Amniotic epithelial cell (primary cell): ENCODE measurements around the gene LIME1.

ENCODE experiments used
- DNase-seq: peaks from one replicate; pipeline ENCODE4 v3.0.0-alpha.2; 2010; ENCODE audit warnings: low read depth

LIME1 gene

GRCh38 chr20:63750807-63751470, 14.5 kb downstream of the LIME1 start:
- no peak for DNase-seq

- DNase-seq = no peak
Observed at GRCh38 chr20:63751471-63752271, 15.2 kb downstream of the LIME1 start.

DNA sequence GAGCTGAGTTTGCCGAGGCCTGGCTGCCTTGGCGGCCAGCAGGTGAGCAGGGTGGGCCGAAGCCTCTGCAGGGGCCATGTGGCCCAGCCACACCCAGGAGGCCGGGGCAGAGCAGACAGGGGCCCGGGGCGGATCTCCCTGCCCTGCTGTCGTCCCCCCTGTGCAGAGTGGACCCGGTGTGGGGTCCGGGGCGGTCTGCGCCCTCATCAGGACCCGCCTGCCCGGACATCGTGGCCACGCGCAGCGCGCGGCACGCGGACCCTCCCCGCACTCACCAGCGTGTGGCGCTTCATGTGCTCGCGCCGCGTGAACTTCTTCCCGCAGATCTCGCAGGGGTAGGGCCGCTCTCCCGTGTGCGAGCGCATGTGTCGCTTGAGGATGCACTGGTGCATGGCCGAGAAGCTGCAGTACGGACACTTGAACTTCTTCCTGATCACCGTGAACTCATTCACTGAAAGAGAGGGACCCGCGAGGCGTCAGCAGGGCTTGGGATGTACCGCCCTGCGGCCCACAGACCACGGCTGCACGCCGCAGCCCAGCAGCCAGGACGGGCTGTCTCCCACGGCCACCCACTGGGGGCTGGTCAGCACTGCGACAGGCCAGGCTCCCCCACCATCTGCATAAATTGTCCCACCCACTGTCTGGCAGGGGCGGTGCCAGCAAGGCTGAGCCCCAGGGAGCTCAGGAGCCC, 16.1 kb downstream of the LIME1 start:
- no peak for DNase-seq

- DNase-seq = no peak
Observed at GRCh38 chr20:63753381-63753780, 16.9 kb downstream of the LIME1 start.

DNA sequence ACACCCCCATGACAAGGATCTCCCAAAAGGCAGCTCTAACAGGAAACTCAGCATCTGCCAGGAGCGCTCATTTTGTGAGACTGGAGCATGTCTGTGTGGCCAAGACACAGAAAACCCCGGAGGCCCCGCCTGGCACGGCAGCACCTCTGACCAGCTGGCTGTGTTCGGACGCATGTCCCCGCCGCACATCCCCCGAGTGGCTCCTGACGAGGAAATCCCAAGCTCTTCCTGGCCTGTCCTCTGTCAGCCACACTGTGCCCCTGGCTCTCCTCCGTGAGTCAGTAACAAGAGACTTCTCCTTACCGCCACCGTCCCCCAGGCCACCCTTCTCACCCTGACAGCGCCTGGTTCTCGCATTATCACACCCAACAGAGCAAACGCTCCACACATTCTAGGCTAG, 17.5 kb downstream of the LIME1 start:
- DNase-seq = no peak

DNA sequence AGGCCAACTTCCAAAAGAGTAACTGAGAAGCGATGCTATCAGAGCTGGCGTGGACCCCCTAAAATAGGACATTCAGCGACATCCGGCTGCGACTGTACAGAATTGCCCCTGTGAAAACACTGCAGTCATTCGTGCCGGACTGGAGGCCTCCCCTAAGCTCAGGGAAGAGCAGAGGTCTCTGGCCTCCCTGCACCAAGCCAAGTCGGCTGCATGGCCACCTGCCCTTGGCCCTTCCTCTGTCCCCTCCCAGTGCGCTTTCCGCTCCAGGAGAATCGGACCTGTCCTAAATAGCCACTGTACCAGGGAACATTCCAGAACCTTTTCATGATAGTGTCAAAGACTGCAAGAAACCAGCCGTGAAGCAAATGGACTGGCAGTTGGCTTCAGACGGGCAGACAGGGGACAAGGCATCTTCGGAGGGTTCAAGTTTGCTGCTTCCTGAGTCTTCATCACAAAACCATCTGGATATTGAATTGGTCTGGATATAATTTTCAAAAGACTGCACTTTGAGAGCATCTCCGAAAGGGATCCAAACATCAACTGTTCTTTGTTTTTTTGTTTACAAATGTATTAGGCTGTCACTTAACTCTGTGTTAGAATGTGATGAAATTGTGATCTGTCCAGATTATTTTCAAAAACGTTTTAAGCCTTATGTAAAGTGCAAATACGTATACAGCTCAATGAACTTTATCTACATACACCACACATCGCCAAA, 19.6 kb downstream of the LIME1 start:
- DNase-seq = no peak

DNA sequence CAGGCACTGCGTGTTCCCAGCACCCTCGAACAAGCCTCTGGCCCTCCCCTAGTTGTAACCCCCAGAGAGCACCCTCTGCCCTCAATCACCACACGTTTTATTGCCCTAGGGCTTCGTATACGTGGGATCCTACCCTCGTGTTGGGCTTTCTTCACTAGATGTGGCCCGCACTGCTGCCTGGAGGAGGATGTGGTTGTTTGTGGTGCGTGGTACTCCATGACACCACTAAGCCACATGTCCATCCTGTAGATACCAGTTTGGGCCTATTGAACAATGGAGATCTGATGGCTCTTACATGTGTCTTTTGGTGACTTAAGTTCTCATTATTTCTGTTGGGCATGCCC, 20.2 kb downstream of the LIME1 start:
- DNase-seq = no peak

GRCh38 chr20:63758152-63758551, 21.7 kb downstream of the LIME1 start:
- DNase-seq = no peak

DNA sequence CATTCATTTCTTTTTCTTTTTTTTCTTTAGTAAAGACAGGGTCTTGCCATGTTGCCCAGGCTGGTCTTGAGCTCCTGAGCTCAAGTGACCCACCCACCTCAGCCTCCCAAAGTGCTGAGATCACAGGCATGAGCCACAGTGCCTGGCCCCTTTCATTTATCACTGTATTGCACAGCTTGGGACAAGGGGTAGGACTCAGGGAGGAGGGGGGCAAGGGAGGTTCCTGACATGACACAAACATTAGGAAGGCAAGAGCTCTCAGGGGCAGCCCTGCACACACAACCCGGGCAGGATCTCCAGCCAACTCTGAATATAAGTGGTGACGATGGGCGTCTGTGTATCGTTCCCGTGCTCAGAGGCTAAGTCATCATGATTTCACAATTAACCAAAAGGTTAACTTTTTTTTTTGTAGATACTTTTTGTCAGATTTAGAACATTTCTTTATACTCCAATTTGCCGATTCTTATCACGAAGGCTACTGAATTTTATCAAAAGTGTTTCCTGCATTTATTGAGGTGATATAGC, 23.0 kb downstream of the LIME1 start:
- DNase-seq = peak; percentile 49

GRCh38 chr20:63765082-63765873, 28.8 kb downstream of the LIME1 start:
- DNase-seq = peak; percentile 30

DNA sequence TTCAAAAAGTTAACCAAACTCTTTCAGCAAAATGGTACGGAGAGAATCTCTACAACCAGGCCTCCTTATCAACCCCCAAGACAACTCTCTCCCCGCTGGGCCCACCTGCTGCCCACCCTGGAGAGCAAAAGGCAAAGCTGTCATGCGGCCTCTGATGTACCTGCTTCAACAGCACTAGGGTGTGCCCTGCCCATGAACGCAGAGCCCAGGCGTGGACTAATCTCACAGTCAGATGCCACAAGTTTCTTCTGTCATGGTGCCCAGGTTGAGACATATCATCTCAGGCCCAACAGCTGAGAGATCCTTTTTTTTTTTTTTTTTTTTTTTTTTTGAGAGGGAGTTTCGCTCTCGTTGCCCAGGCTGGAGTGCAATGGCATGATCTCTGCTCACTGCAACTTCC, 29.4 kb downstream of the LIME1 start:
- DNase-seq = no peak

DNA sequence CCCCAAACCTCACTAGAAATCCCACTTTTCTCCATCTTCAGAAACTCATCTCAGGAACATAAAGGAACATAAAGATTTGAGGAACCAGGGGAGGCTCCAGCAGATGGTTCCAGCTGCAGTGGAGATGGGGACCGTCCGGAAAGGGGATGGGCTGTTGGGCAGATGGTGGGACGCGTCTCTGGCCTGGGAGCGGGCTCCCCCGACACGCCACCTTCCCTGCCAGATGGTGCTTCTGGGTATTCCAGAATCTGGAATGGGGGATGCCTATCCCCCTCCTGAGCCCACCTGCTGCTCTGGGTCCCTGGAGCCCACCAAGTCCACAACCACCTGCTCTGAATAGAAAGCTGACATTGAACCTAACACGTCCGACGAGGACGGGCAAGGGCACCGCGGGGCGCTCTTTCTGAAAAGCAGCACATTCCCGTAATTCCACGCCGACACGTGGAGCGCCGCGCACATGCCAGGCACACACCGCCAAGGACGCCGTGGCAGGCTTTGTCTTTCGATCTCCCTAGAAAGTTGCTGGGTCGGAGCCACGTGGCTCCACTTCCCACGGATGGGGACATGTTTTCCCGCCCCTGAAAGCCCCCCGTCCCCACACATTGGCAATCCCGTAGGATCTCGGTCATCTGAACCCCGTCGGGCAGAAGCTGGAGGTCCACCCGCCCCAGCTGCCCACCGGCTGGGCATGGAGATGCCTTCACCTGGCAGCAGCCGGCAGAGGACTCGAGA, 30.4 kb downstream of the LIME1 start:
- no peak for DNase-seq

DNA sequence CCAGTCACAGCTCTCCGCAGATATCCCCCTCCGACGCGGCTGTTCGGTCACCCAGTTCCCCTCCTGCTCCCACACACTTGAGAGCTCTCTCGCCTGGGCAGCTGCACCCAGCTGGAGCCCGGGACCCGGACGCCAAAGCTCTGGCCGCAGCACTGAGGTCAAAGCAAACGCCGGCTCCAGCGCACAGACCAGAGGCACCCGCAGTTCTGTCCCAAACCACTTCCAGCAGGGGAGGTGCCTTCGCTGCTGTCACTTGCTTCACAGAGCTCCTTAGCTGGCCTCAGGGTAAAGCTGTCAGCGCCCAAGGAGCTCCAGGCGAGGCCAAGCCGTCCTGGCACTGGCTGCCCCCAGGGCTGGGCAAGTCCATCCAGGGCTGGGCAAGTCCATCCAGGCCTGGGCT, 31.0 kb downstream of the LIME1 start:
- DNase-seq = no peak

DNA sequence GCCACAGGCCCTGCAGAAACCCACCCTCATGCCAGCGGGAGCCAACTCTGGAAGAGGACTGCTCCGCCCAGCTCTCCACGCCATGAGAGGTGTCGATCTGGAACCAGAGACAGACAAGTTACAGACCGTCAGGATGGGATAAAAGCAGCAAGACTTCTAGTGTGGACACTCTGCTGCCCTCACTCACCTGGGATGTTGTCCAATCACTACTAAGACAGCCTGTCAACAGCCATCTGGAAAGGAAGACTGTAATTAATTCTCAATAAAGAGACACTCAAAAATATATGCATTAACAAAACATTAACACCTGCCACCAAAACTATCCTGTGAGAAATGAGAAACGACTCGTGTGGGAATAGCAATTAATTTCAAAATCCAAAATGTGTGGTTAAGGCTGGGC, 31.4 kb downstream of the LIME1 start:
- no peak for DNase-seq

DNA sequence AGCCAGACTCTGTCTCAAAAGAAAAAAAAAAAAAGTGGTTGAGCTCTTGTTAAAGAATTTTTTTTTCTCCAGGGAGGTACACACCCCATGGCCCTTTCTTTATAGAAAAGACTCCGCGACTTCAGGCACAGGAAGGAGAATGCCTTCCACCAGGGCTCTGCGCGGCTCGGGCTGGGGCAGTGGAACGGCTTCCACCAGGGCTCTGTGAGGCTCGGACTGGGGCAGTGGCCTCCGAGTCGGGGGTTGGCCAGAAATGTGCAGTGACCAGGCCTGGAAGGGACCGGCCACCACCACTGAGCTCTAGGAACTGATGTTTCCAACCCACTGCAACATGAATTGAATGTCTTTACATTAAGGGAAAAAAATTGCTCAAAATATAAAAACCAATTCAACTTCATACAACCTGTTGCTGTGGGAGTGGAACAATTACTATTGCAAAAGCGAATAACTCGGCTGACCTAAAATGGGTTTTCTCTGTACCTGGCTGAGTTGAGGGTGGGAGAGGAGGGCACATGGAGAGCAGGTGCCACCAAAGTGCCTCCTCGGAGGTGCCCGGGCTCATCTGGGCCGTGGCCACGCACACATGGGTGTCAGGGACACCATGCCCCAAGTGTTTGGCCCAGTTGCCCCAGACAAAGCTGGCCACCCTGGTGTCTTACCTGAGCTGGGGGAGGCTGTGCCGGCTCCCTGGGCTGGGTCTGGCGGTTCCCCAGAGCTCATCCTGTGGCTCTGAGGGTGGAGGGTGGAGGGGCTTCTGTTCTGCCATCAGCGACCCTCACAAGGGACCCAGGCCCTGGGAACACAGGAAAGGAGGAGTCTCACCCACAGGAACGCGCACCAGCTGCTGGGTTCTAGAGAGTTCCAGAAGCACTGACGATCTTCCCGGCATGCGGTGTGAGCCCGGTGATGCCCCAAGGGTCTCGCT, 32.4 kb downstream of the LIME1 start:
- DNase-seq = no peak

GRCh38 chr20:63769891-63770474, 33.5 kb downstream of the LIME1 start:
- no peak for DNase-seq

GRCh38 chr20:63771046-63771707, 34.7 kb downstream of the LIME1 start:
- DNase-seq = no peak

DNA sequence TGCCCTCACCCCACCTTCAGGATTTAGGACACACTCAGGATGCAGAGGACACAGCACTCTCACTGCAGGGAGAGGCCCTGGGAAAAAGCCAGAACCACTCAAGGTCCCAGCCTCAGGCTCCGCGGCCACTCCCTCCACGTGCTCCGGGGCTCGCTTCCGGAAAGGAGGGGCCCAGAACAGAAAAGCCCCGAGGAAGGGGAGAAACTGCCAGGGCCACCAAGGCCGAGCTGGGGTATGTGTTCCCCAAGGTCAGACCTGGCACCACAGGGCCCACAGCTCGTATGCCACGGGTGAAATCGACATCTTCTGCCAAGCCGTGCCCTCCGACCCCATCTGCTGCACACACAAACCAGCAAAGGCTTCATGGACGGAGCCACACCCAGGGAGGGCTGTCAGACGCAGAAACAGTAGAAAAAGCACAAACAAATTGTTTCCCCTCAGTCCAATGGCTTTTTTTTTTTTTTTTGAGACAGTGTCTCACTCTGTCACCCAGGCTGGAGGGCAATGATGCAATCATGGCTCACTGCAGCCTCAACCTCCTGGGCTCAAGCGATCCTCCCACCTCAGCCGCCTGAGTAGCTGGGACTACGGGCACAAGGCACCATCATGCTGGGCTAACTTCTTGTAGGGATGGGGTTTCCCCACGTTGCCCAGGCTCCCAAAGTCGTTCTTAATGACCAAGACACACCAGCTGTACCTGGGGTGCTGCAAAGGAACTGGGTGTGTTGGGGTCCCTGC, 36.5 kb downstream of the LIME1 start:
- no peak for DNase-seq
